Measurements from ENCODE around the gene BRSK2. TPM values are rescaled to one million over a fixed set of nuclear protein-coding genes. Genes with fewer than 3 reads are reported as not detected.
A peak's percentile ranks its signal among the peaks of the same experiment; 100 is the strongest.

BRSK2 gene
- total and polyA plus RNA-seq, 9 of the 15 experiments (the other 6 are each of a cell fraction or from before 2014, with no cell fraction given) = 0.06 to 0.52 (median 0.18) TPM; not detected in 5

- 0 out of 2 replicates have a peak, but pooled peaks have one; percentile 7 for TF ChIP-seq NFIC (IDR thresholded peaks at IDR 0.05)
- TF ChIP-seq POLR2G (IDR thresholded peaks at IDR 0.05; ENCODE audit: low read depth, low read length) = 0 out of 2 replicates have a peak, but pooled peaks have one; percentile 17
- peak; percentile 51 for TF ChIP-seq ATF3 (IDR thresholded peaks at IDR 0.05)
- TF ChIP-seq ATF3 (CRISPR knock-in tag; conservative IDR thresholded peaks at IDR 0.05) = no peak
- TF ChIP-seq ARID1B (IDR thresholded peaks at IDR 0.05) = no peak
- no peak for TF ChIP-seq SMARCB1 (IDR thresholded peaks at IDR 0.05; ENCODE audit: insufficient read length, low read depth)
- TF ChIP-seq ZNF780A (CRISPR knock-in tag; IDR thresholded peaks at IDR 0.05) = no peak
- no peak for TF ChIP-seq ZNF232 (CRISPR knock-in tag; IDR thresholded peaks at IDR 0.05)
- no peak for TF ChIP-seq FOXO4 (CRISPR knock-in tag; IDR thresholded peaks at IDR 0.05)
- peak; percentile 43; the same call in 1 of the 2 replicates for TF ChIP-seq JUND (IDR thresholded peaks at IDR 0.05; ENCODE audit: borderline replicate concordance, low read depth, low read length)
- TF ChIP-seq JUND (tag; IDR thresholded peaks at IDR 0.05; ENCODE audit: borderline replicate concordance, low read depth, low read length) = no peak; the same call in 2 of the 3 replicates
- TF ChIP-seq ZBTB17 (CRISPR knock-in tag; IDR thresholded peaks at IDR 0.05) = no peak
- peak; percentile 37; the same call in 1 of the 2 replicates for TF ChIP-seq SPI1 (IDR thresholded peaks at IDR 0.05; ENCODE audit: borderline replicate concordance, low read depth, low read length)
- peak; percentile 59 for TF ChIP-seq VEZF1 (CRISPR knock-in tag; IDR thresholded peaks at IDR 0.05)
- no peak for TF ChIP-seq MITF (IDR thresholded peaks at IDR 0.05)
- no peak for TF ChIP-seq ZNF3 (CRISPR knock-in tag; IDR thresholded peaks at IDR 0.05)
- TF ChIP-seq TEAD1 (CRISPR knock-in tag; IDR thresholded peaks at IDR 0.05) = peak in 1 of 2 experiments; percentile 20; a peak in 1 of 4 replicates
- TF ChIP-seq BRD4 (IDR thresholded peaks at IDR 0.05) = no peak
- TF ChIP-seq ATF7 (IDR thresholded peaks at IDR 0.05) = peak; percentile 62; the same call in 1 of the 2 replicates
- no peak for TF ChIP-seq ELK1 (CRISPR knock-in tag; IDR thresholded peaks at IDR 0.05)
- TF ChIP-seq CREM (IDR thresholded peaks at IDR 0.05; ENCODE audit: low read depth) = peak; percentile 77
- no peak for TF ChIP-seq ATF1 (CRISPR knock-in tag; IDR thresholded peaks at IDR 0.05)
- no peak for TF ChIP-seq ATF1 (tag; IDR thresholded peaks at IDR 0.05)
These were observed 6.7 kb upstream of the BRSK2 start (continued) for GRCh38 chr11:1382831-1383607.

All from K562 (cell line).